Measurements from ENCODE around the gene CRTC3. TPM values are rescaled to one million over a fixed set of nuclear protein-coding genes. Genes with fewer than 3 reads are reported as not detected.

CRTC3 gene
- total RNA-seq, 4 donors from 2014 or later: 26.9 to 54.5 (median 42.1) TPM

DNA sequence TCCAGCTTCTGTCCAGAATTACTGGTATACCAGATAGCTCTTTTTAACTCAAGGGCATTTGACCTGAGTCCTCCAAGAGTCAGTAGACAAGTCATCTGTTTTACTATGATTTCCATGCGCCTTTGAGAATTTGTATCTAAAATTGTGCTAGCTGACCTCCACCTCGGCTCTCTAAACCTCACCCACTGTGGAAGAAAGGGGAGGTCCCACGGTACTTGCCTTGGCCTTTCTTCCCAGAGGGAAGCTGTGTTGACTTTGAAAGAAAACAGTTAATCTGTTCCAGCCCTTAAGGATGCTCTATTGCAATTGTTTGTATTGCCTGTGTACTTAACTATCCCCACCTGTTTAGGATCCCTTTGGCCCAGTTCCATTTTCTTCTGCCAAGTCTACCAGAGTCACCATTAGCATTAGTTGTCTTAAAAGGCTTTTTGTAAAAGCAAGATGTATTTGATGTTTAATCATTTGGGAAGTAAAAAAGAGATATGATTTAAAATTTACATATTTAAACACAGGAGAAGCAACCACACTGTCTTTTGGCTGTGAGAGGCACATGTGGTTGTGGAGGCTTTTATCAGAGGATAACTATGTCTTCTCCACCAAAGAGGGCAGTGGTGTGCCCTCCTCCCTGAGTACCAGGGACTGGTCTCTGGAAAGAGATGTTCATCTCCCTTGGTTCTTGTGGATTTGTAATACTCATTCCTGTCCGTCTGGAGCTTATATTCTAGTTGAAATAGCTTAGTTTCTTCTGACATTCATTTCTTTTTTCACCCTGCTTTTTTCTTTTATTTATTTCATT is 88.8 kb downstream of the CRTC3 start:
- TF ChIP-seq, protein P1, sequence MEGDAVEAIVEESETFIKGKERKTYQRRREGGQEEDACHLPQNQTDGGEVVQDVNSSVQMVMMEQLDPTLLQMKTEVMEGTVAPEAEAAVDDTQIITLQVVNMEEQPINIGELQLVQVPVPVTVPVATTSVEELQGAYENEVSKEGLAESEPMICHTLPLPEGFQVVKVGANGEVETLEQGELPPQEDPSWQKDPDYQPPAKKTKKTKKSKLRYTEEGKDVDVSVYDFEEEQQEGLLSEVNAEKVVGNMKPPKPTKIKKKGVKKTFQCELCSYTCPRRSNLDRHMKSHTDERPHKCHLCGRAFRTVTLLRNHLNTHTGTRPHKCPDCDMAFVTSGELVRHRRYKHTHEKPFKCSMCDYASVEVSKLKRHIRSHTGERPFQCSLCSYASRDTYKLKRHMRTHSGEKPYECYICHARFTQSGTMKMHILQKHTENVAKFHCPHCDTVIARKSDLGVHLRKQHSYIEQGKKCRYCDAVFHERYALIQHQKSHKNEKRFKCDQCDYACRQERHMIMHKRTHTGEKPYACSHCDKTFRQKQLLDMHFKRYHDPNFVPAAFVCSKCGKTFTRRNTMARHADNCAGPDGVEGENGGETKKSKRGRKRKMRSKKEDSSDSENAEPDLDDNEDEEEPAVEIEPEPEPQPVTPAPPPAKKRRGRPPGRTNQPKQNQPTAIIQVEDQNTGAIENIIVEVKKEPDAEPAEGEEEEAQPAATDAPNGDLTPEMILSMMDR (IDR thresholded peaks at IDR 0.05; ENCODE audit: low read depth): no peak

GRCh38 chr15:90619468-90619867 is 89.7 kb downstream of the CRTC3 start:
- TF ChIP-seq, protein P1 (IDR thresholded peaks at IDR 0.05; ENCODE audit: low read depth): no peak

DNA sequence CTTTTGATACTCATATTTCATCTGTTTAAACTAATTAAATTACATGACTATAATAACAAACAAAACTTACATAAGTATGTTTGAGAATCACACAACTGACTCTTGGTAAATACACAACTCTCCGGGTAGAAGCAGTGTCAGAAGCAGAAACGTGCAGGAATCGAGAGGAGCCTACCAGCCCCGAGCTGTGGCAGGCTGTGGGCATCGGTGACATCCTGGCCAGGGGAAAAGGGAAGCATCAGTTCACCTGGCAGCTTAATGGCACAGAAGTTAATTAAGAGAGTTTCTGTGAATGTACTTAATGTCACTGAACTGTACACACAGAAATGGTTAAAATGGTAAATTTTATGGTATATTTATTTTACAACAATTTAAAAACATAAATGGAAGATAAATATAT is 90.2 kb downstream of the CRTC3 start:
- TF ChIP-seq, protein P1 (IDR thresholded peaks at IDR 0.05; ENCODE audit: low read depth): no peak

GRCh38 chr15:90620379-90621067 is 90.8 kb downstream of the CRTC3 start:
- TF ChIP-seq, protein P1 (IDR thresholded peaks at IDR 0.05; ENCODE audit: low read depth): no peak

- TF ChIP-seq, protein P1 (IDR thresholded peaks at IDR 0.05; ENCODE audit: low read depth): no peak
Measured at GRCh38 chr15:90623854-90624253, 94.1 kb downstream of the CRTC3 start.

- TF ChIP-seq, protein P1 (IDR thresholded peaks at IDR 0.05; ENCODE audit: low read depth): no peak
Measured at GRCh38 chr15:90624278-90624981, 94.7 kb downstream of the CRTC3 start.

- TF ChIP-seq, protein P1 (IDR thresholded peaks at IDR 0.05; ENCODE audit: low read depth): no peak
Measured at GRCh38 chr15:90625037-90625436, 95.3 kb downstream of the CRTC3 start.

All from subcutaneous adipose tissue (tissue), 4 donors.